HUES64 (cell line): ENCODE data around the gene RBM39.

Experiments
- H3K27ac ChIP-seq: 2 replicates; pipeline ENCODE4 v1.7.0; 2013; ENCODE audit warnings: low read depth, low read length, inconsistent platforms
- H3K27me3 ChIP-seq: 2 replicates; pipeline ENCODE4 v1.6.1; 2013; ENCODE audit warnings: mild to moderate bottlenecking, low read length; ENCODE audit not compliant: insufficient read depth
- H3K36me3 ChIP-seq: 2 replicates; pipeline ENCODE4 v1.6.1; 2013; ENCODE audit warnings: mild to moderate bottlenecking, low read length; ENCODE audit not compliant: insufficient read depth
- H3K4me1 ChIP-seq: 2 replicates; pipeline ENCODE4 v1.6.1; 2013; ENCODE audit warnings: mild to moderate bottlenecking, low read length, moderate library complexity; ENCODE audit not compliant: insufficient read depth
- H3K4me3 ChIP-seq: 2 replicates; pipeline ENCODE4 v1.5.1; 2013; ENCODE audit warnings: mild to moderate bottlenecking, low read length, moderate library complexity
- H3K9ac ChIP-seq: 2 replicates; pipeline ENCODE4 v1.6.1; 2013; ENCODE audit warnings: mild to moderate bottlenecking, low read depth, low read length
- H3K9me3 ChIP-seq: 2 replicates; pipeline ENCODE4 v1.6.1; 2013; ENCODE audit warnings: low read depth, low read length; ENCODE audit not compliant: insufficient read depth
- WGBS: fragments of 150-250, 120-280 bp; methylation state at CpG from one replicate; pipeline ENCODE4 v1.1.7; 2013; ENCODE audit warnings: missing lambda C conversion rate; 5-methylcytosine and 5-hydroxymethylcytosine counted together

Gene RBM39

GRCh38 chr20:35702051-35702823 lies 39.8 kb downstream of the RBM39 start:
- H3K27ac ChIP-seq: peak overlapping the region; percentile 16
- no peak overlapping the region; the same call in 1 of the 2 replicates for H3K4me3 ChIP-seq
- H3K9ac ChIP-seq: no peak overlapping the region
- peaks cover 60% of the 10 kb centered on the region for H3K36me3 ChIP-seq
- peaks cover 8% of the 10 kb centered on the region; the same call in 1 of the 2 replicates for H3K4me1 ChIP-seq
- 96% methylated on average over 10 of the region's 12 CpGs for WGBS
- no peaks in the 10 kb centered on the region for H3K27me3 ChIP-seq
- H3K9me3 ChIP-seq: no peaks in the 10 kb centered on the region

DNA sequence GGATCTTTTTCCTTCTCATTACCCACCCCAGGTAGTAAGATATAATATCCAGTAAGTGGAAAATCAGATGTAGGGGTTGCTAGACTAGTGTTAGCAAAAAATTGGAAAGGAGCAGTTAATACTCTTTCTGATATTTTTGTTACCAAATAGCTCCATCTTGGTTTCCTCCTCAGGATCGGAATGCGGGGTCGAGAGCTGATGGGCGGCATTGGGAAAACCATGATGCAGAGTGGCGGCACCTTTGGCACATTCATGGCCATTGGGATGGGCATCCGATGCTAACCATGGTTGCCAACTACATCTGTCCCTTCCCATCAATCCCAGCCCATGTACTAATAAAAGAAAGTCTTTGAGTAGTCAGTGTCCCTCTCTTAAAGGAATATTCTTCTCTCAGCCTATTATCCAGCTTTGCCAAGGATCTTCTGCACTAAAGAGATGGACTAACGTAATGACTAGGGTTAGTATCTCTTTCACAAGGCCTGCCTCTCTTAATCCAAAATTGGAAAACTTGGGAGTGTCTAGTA lies 41.4 kb downstream of the RBM39 start:
- peaks cover 45% of the 10 kb centered on the region for H3K36me3 ChIP-seq
- WGBS: 92% methylated on average over 7 of the region's 7 CpGs
- H3K4me3 ChIP-seq: peak overlapping the region; percentile 93
- H3K27ac ChIP-seq: no peak overlapping the region
- no peaks in the 10 kb centered on the region for H3K27me3 ChIP-seq
- H3K4me1 ChIP-seq: peaks cover 8% of the 10 kb centered on the region; the same call in 1 of the 2 replicates
- H3K9me3 ChIP-seq: no peaks in the 10 kb centered on the region
- no peak overlapping the region for H3K9ac ChIP-seq

GRCh38 chr20:35699957-35700624 lies 42.0 kb downstream of the RBM39 start:
- Histone ChIP-seq H3K9me3 (no peaks in the 10 kb centered on the region), H3K4me1 (peaks cover 8% of the 10 kb centered on the region; the same call in 1 of the 2 replicates), H3K36me3 (peaks cover 43% of the 10 kb centered on the region), H3K27me3 (no peaks in the 10 kb centered on the region), H3K9ac (peak overlapping the region; percentile 95), H3K27ac (peak overlapping the region; percentile 92), H3K4me3 (peak overlapping the region; percentile 93)
- 34% methylated on average over 6 of the region's 6 CpGs for WGBS

- Histone ChIP-seq H3K4me1 (peaks cover 8% of the 10 kb centered on the region; the same call in 1 of the 2 replicates), H3K9ac (peak within 1 kb of the TSS; percentile 95), H3K9me3 (no peaks in the 10 kb centered on the region), H3K27ac (peak within 1 kb of the TSS; percentile 92), H3K36me3 (peaks cover 41% of the 10 kb centered on the region), H3K4me3 (peak within 1 kb of the TSS; percentile 93), H3K27me3 (no peaks in the 10 kb centered on the region)
- WGBS: under 1% methylated on average over 81 of the region's 81 CpGs
Measured at GRCh38 chr20:35699127-35699956, 42.7 kb downstream of the RBM39 start, which contains the start of the genes NFS1 and ROMO1. TSS of gene NFS1 (minus strand) at chr20:35699352. CDS start at chr20:35699288, 64 bp downstream. TSS of gene ROMO1 (plus strand) at chr20:35699405. CDS start at chr20:35699633, 228 bp downstream.

- Histone ChIP-seq H3K4me3 (peak overlapping the region; percentile 93), H3K27me3 (no peaks in the 10 kb centered on the region), H3K27ac (peak overlapping the region; percentile 58; the same call in 1 of the 2 replicates), H3K9me3 (no peaks in the 10 kb centered on the region), H3K4me1 (peaks cover 8% of the 10 kb centered on the region; the same call in 1 of the 2 replicates), H3K9ac (peak overlapping the region; percentile 95), H3K36me3 (peaks cover 37% of the 10 kb centered on the region)
- WGBS: 10% methylated on average over 37 of the region's 37 CpGs
Measured at GRCh38 chr20:35698298-35699126, 43.5 kb downstream of the RBM39 start.

DNA sequence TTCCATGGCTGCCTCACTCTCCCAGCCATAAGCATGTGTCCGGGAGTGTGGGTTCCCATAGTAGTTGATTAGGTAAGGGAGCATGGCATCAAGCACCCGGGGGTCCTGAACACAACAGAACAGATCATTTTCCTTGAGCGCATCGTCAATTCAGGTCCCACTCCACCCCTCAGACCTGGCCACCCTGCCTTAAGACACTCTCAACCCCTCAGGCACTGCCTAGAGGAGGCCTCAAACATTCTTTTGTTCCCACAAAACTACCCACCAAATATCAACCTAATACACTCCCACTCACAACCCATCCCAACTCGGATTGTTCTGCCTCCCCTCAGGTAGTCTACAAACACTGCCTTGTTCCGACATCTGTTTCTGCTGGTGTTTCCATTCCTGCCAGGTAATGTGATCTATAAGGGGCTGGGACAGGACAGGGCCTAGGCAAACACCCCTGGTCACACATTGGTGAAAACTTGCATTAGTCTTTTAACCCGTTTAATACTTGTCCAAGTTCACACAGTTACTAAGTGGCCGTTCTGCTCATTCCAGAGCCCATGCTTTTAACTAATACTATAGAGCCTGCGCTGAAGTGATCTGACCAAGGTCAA lies 44.3 kb downstream of the RBM39 start:
- Histone ChIP-seq H3K9me3 (no peaks in the 10 kb centered on the region), H3K4me1 (peaks cover 8% of the 10 kb centered on the region; the same call in 1 of the 2 replicates), H3K27me3 (no peaks in the 10 kb centered on the region), H3K27ac (no peak overlapping the region), H3K36me3 (peaks cover 29% of the 10 kb centered on the region), H3K9ac (peak overlapping the region; percentile 95; the same call in 1 of the 2 replicates), H3K4me3 (peak overlapping the region; percentile 93)
- WGBS: 89% methylated on average over 9 of the region's 9 CpGs

DNA sequence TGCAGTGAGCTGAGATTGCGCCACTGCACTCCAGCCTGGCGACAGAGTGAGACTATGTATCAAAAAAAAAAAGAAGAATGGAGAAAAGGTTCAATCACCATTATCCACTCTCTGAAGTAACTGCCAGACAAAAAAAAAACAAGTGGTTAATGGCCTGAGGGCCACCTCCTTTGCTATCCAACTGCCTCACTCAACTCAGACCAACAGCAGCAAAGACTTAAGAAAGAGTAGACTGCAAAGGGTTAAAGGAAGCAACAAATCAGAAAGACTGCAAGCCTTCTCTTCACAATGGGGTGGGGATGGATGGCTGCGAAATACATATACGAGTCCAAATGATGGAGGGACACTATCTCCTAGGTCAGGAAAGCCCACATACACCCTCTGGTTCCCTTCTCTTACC lies 46.1 kb downstream of the RBM39 start:
- Histone ChIP-seq H3K36me3 (peaks cover 15% of the 10 kb centered on the region; the same call in 1 of the 2 replicates), H3K27ac (no peak overlapping the region), H3K27me3 (no peaks in the 10 kb centered on the region), H3K4me3 (no peak overlapping the region), H3K9me3 (no peaks in the 10 kb centered on the region), H3K4me1 (peaks cover 8% of the 10 kb centered on the region; the same call in 1 of the 2 replicates), H3K9ac (no peak overlapping the region)
- 79% methylated on average over 3 of the region's 4 CpGs for WGBS

GRCh38 chr20:35695245-35695749 lies 46.8 kb downstream of the RBM39 start:
- Histone ChIP-seq H3K27me3 (no peaks in the 10 kb centered on the region), H3K27ac (no peak overlapping the region), H3K4me3 (no peak overlapping the region), H3K9ac (no peak overlapping the region), H3K36me3 (peaks cover 14% of the 10 kb centered on the region), H3K9me3 (no peaks in the 10 kb centered on the region), H3K4me1 (peaks cover 6% of the 10 kb centered on the region; the same call in 1 of the 2 replicates)
- WGBS: 92% methylated on average over 2 of the region's 2 CpGs

DNA sequence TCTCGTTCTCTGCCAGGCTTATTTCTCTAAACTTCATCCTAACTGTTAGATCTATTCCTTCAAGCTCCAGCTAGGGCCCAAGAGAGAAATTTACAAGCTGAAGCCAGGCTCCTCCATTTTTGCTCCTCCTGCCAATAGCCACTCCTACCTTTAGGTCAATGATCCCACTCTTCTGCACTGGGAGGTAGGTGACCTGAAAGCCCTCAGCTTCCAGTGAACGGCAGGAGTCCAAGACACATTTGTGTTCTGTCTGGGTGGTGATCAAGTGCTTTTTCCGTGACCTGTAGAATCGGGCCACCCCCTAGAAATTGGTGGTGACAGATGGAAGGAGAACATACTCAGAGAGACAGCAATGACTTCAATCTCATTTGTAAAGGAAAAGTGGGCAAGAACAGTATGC lies 51.8 kb downstream of the RBM39 start:
- H3K36me3 ChIP-seq: peaks cover 37% of the 10 kb centered on the region
- peaks cover 6% of the 10 kb centered on the region; the same call in 1 of the 2 replicates for H3K9me3 ChIP-seq
- WGBS: 94% methylated on average over 4 of the region's 4 CpGs

More for the DNA sequence above, 51.8 kb downstream of the RBM39 start:
- H3K27ac ChIP-seq: no peak overlapping the region
- H3K4me3 ChIP-seq: no peak overlapping the region
- no peaks in the 10 kb centered on the region for H3K4me1 ChIP-seq
- H3K9ac ChIP-seq: no peak overlapping the region
- H3K27me3 ChIP-seq: no peaks in the 10 kb centered on the region
